Stimulated activated CD4-positive, alpha-beta T cell treated with anti-CD3 and anti-CD28 coated beads, Interleukin-15, amount 100 ng/mL, for 24 hours (primary cell): Measurements from ENCODE around the gene PHC3.
A peak's percentile ranks its signal among the peaks of the same experiment; 100 is the strongest.

Experiments used
- DNase-seq: peaks from one replicate; pipeline ENCODE4 v3.0.0-alpha.2; 2020

Gene PHC3

GRCh38 chr3:170180079-170180907 lies 1.2 kb downstream of the PHC3 start:
- peak; percentile 12 for DNase-seq

- DNase-seq: no peak
Observed at GRCh38 chr3:170179432-170179831, 2.1 kb downstream of the PHC3 start.

- DNase-seq: peak; percentile 55
Observed at GRCh38 chr3:170178651-170179050, 2.9 kb downstream of the PHC3 start.

GRCh38 chr3:170171563-170171962 lies 10.0 kb downstream of the PHC3 start:
- no peak for DNase-seq

GRCh38 chr3:170164717-170165116 lies 16.8 kb downstream of the PHC3 start:
- no peak for DNase-seq

- no peak for DNase-seq
Observed at GRCh38 chr3:170163956-170164645, 17.4 kb downstream of the PHC3 start.

GRCh38 chr3:170162630-170163029 lies 18.9 kb downstream of the PHC3 start:
- no peak for DNase-seq

GRCh38 chr3:170162052-170162451 lies 19.5 kb downstream of the PHC3 start:
- no peak for DNase-seq

- no peak for DNase-seq
Observed at GRCh38 chr3:170159933-170160332, 21.6 kb downstream of the PHC3 start.

- no peak for DNase-seq
Observed at GRCh38 chr3:170159459-170159858, 22.1 kb downstream of the PHC3 start.

- DNase-seq: no peak
Observed at GRCh38 chr3:170155604-170156003, 25.9 kb downstream of the PHC3 start.

- no peak for DNase-seq
Observed at GRCh38 chr3:170154569-170155143, 26.9 kb downstream of the PHC3 start.

GRCh38 chr3:170154084-170154483 lies 27.4 kb downstream of the PHC3 start:
- no peak for DNase-seq

- no peak for DNase-seq
Observed at GRCh38 chr3:170151536-170151935, 30.0 kb downstream of the PHC3 start.

GRCh38 chr3:170149016-170149415 lies 32.5 kb downstream of the PHC3 start:
- no peak for DNase-seq

GRCh38 chr3:170145278-170145677 lies 36.3 kb downstream of the PHC3 start:
- DNase-seq: no peak

GRCh38 chr3:170144437-170144843 lies 37.1 kb downstream of the PHC3 start:
- no peak for DNase-seq

GRCh38 chr3:170142373-170142772 lies 39.2 kb downstream of the PHC3 start:
- no peak for DNase-seq

GRCh38 chr3:170137986-170138385 lies 43.5 kb downstream of the PHC3 start:
- DNase-seq: no peak

GRCh38 chr3:170132335-170132734 lies 49.2 kb downstream of the PHC3 start:
- peak; percentile 18 for DNase-seq

GRCh38 chr3:170130532-170130931 lies 51.0 kb downstream of the PHC3 start:
- DNase-seq: no peak

GRCh38 chr3:170128977-170129431 lies 52.5 kb downstream of the PHC3 start:
- DNase-seq: peak; percentile 12

- DNase-seq: no peak
Observed at GRCh38 chr3:170128259-170128976, 53.1 kb downstream of the PHC3 start.
